Mammary epithelial cell (primary cell): ENCODE data around the gene AGXT2.

Experiments used
- CTCF ChIP-seq, 2 donors: IDR thresholded peaks in 1 of 2; conservative IDR thresholded peaks in 1 of 2; 2 replicates each; pipeline ENCODE4 v1.5.1; 2011 to 2012; ENCODE audit warnings: inconsistent platforms in 2 of 2, low read length in 2 of 2, mild to moderate bottlenecking in 2 of 2, control low read depth in 1 of 2, low read depth in 1 of 2; ENCODE audit not compliant: insufficient read depth in 1 of 2; ENCODE audit errors: extremely low read depth in 1 of 2
- EZH2 ChIP-seq: IDR thresholded peaks from 2 replicates; pipeline ENCODE4 v1.6.1; 2012; ENCODE audit warnings: low read length, inconsistent platforms, borderline replicate concordance

GRCh38 chr5:34998058-34998789, 49.5 kb downstream of the AGXT2 start:
- TF ChIP-seq CTCF (conservative IDR thresholded peaks at IDR 0.05 in 1 of 2, IDR thresholded peaks at IDR 0.05 in 1 of 2; ENCODE audit: extremely low read depth in 1 of 2, insufficient read depth in 1 of 2, low read depth in 1 of 2, low read length in 2 of 2) (no peak), EZH2 (no peak)
